ENCODE measurements around the gene ATP2A3. TPM values are rescaled to one million over a fixed set of nuclear protein-coding genes. Genes with fewer than 3 reads are reported as not detected.

Gene ATP2A3
- polyA plus RNA-seq, 1 donor from 2014 or later: not detected

GRCh38 chr17:3983606-3984484, 19.6 kb upstream of the ATP2A3 start:
- no peaks in the 10 kb centered on the region for H4K20me1 ChIP-seq (ENCODE audit: insufficient read depth)
- H3K36me3 ChIP-seq (ENCODE audit: insufficient read depth, low read length): no peaks in the 10 kb centered on the region
- no peak overlapping the region for H2AFZ ChIP-seq (ENCODE audit: low read depth, low read length)
- H3K9ac ChIP-seq (ENCODE audit: low read length): no peak overlapping the region
- no peaks in the 10 kb centered on the region for H3K79me2 ChIP-seq (replicated peaks; ENCODE audit: insufficient read depth, low read length)
- H3K9me3 ChIP-seq (ENCODE audit: low read length): no peaks in the 10 kb centered on the region
- no peaks in the 10 kb centered on the region for H3K27me3 ChIP-seq (ENCODE audit: insufficient read depth, low read depth, low read length)
- no peak for TF ChIP-seq SMC3 (conservative IDR thresholded peaks at IDR 0.05; ENCODE audit: poor library complexity)
- no peak for TF ChIP-seq RAD21 (conservative IDR thresholded peaks at IDR 0.05)
- TF ChIP-seq MXI1 (conservative IDR thresholded peaks at IDR 0.05; ENCODE audit: poor library complexity, severe bottlenecking): no peak
- TF ChIP-seq REST (IDR thresholded peaks at IDR 0.05; ENCODE audit: borderline replicate concordance): no peak
- no peak for TF ChIP-seq CTCF (IDR thresholded peaks at IDR 0.05; ENCODE audit: poor library complexity, severe bottlenecking)
- TF ChIP-seq EZH2 (IDR thresholded peaks at IDR 0.05; ENCODE audit: borderline replicate concordance, insufficient read depth, low read length, poor library complexity, severe bottlenecking): no peak
- no peak for TF ChIP-seq TAF1 (IDR thresholded peaks at IDR 0.05; ENCODE audit: low read depth)
- no peak for TF ChIP-seq EP300 (conservative IDR thresholded peaks at IDR 0.05; ENCODE audit: poor library complexity, severe bottlenecking)
- TF ChIP-seq POLR2AphosphoS5 (IDR thresholded peaks at IDR 0.05): no peak
- H3F3A ChIP-seq (ENCODE audit: insufficient read depth, low read length, poor library complexity, severe bottlenecking): no peaks in the 10 kb centered on the region
- H3K4me2 ChIP-seq (ENCODE audit: low read length): no peak overlapping the region
- H3K9me2 ChIP-seq (ENCODE audit: insufficient read depth, low read length): no peaks in the 10 kb centered on the region
- H3K4me3 ChIP-seq (ENCODE audit: low read length): no peak overlapping the region
- H3K27ac ChIP-seq (ENCODE audit: low read length): no peak overlapping the region

- H3K36me3 ChIP-seq (ENCODE audit: insufficient read depth, low read length): no peaks in the 10 kb centered on the region
- no peaks in the 10 kb centered on the region for H3K9me2 ChIP-seq (ENCODE audit: insufficient read depth, low read length)
- H3K27me3 ChIP-seq (ENCODE audit: insufficient read depth, low read depth, low read length): no peaks in the 10 kb centered on the region
- no peaks in the 10 kb centered on the region for H3F3A ChIP-seq (ENCODE audit: insufficient read depth, low read length, poor library complexity, severe bottlenecking)
- no peak overlapping the region for H3K27ac ChIP-seq (ENCODE audit: low read length)
- H3K79me2 ChIP-seq (replicated peaks; ENCODE audit: insufficient read depth, low read length): no peaks in the 10 kb centered on the region
- no peaks in the 10 kb centered on the region for H3K9me3 ChIP-seq (ENCODE audit: low read length)
- H4K20me1 ChIP-seq (ENCODE audit: insufficient read depth): no peaks in the 10 kb centered on the region
- H2AFZ ChIP-seq (ENCODE audit: low read depth, low read length): no peak overlapping the region
- TF ChIP-seq TAF1 (IDR thresholded peaks at IDR 0.05; ENCODE audit: low read depth): no peak
- no peak for TF ChIP-seq EP300 (conservative IDR thresholded peaks at IDR 0.05; ENCODE audit: poor library complexity, severe bottlenecking)
- TF ChIP-seq REST (IDR thresholded peaks at IDR 0.05; ENCODE audit: borderline replicate concordance): no peak
- TF ChIP-seq POLR2AphosphoS5 (IDR thresholded peaks at IDR 0.05): no peak
- TF ChIP-seq SMC3 (conservative IDR thresholded peaks at IDR 0.05; ENCODE audit: poor library complexity): no peak
- TF ChIP-seq MXI1 (conservative IDR thresholded peaks at IDR 0.05; ENCODE audit: poor library complexity, severe bottlenecking): no peak
- H3K4me2 ChIP-seq (ENCODE audit: low read length): no peak overlapping the region
- H3K9ac ChIP-seq (ENCODE audit: low read length): no peak overlapping the region
- H3K4me3 ChIP-seq (ENCODE audit: low read length): no peak overlapping the region
Observed at GRCh38 chr17:3982541-3983017, 18.3 kb upstream of the ATP2A3 start.

All from neural cell (in vitro differentiated cells).